SJCRH30 (cell line): ENCODE measurements around the gene ASB10. TPM values are rescaled to one million over a fixed set of nuclear protein-coding genes. Genes with fewer than 3 reads are reported as not detected.

Experiments used
- DNase-seq, 2 experiments: peaks; one replicate each; pipeline ENCODE4 v3.0.0-alpha.2; 2015 to 2020
- H3K27ac ChIP-seq: fragments of 250-450 bp; sonication (Bioruptor Pico); 2 replicates; pipeline ENCODE4 v1.5.1; 2020; ENCODE audit warnings: mild to moderate bottlenecking, moderate library complexity
- H3K27me3 ChIP-seq: fragments of 250-450 bp; sonication (Bioruptor Pico); 2 replicates; pipeline ENCODE4 v1.5.1; 2020; ENCODE audit warnings: mild to moderate bottlenecking, moderate library complexity
- H3K36me3 ChIP-seq: fragments of 250-450 bp; sonication (Bioruptor Pico); 2 replicates; pipeline ENCODE4 v1.5.1; 2020; ENCODE audit warnings: mild to moderate bottlenecking, moderate library complexity
- H3K4me1 ChIP-seq: fragments of 250-450 bp; sonication (Bioruptor Pico); 2 replicates; pipeline ENCODE4 v1.5.1; 2020; ENCODE audit warnings: mild to moderate bottlenecking, moderate library complexity
- H3K4me3 ChIP-seq: fragments of 250-450 bp; sonication (Bioruptor Pico); 2 replicates; pipeline ENCODE4 v1.5.1; 2020; ENCODE audit warnings: mild to moderate bottlenecking, moderate library complexity
- H3K9me3 ChIP-seq: fragments of 250-450 bp; sonication (Bioruptor Pico); replicated peaks from 2 replicates; pipeline ENCODE4 v1.5.1; 2020; ENCODE audit warnings: mild to moderate bottlenecking, moderate library complexity
- total RNA-seq: library from RNA; depleted of rRNA; stranded (reverse); fragments of >200 nt; shearing (Covaris generic); gene quantifications from 2 replicates; pipeline ENCODE4 v1.2.3, GENCODE V29; 2014

Gene ASB10
- total RNA-seq, 1 experiment from 2014 or later = not detected

DNA sequence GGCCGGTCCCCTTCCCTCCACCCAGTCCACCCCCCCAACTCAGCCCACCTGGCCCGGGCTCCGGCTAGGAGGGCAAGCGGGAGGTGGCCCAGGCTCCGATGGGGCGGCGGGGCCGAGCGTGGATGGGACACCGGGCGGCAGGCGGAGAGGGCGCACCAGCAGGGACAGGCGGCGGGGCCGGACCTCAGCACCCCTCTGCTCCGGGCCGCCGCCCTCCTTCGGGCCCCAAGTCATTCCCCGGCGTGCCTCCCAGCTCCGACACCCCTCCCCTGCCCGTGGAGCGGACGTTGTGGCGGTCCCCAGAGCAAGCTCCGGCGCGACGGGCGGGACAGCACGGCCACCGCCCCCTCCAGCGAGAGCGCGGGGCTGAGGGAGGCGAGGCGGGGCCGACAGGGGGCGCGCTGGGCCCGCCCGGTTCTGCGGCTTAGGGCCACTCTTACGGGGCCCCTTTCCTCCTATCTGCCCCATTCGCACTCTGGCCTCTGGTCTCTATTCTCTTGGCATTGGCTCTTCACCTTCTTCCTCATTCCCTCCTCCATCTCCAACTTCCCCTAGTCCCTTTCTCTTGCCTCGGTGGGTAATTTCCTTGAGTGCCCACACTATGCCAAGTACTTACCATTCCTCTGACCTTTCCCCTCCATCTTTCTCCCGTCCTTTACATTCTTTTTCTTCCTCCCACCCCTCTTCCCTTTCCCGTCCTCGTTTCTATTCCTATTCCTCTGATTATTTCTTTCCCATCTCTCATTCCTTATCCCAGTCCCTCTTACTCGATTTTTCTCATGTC lies 18.9 kb downstream of the ASB10 start:
- H3K27me3 ChIP-seq = peaks cover 37% of the 10 kb centered on the region
- H3K4me3 ChIP-seq = peak overlapping the region; percentile 57
- no peaks in the 10 kb centered on the region for H3K4me1 ChIP-seq
- H3K36me3 ChIP-seq = no peaks in the 10 kb centered on the region
- H3K9me3 ChIP-seq = no peaks in the 10 kb centered on the region
- DNase-seq = peak; percentile 49 to 70
- H3K27ac ChIP-seq = no peak overlapping the region

DNA sequence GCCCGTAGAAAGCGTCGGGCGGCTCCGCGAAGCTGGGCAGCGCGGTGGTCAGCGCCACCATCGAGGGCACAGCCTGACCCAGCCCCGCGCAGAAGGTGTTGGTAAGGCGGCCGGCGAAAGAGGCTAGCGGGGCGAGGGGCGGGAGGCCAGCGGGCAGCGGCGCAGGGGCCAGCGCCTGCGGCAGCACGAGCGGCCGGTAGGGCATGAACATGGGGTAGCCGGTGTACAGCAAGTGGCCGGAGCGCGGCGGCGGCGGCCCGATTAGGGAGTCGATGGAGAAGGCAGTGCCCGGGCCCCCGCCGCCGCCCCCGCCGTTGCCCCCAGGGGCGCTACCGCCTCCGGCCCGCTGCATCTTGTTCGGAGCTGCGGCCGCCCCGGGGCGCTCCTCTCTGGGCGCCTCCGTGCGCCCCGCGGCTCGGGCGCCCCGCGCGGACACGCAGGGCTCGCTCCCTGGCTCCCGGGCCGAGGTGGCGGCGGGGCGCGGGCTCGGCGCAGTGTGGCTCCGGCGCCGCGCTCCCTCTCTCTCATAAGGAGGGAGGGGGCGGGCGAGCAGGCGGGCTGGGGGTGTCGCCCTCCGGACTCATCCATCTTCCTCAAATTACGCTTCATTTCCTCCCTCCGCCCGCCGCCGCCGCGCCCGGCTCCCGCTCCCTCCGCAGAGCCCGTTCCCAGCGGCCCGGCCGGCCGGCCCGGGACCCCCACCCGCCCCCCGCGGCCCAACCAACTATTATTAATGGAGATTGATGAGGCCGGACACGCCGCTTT lies 19.7 kb downstream of the ASB10 start, which contains the start of gene GBX1:
GBX1 (minus strand) TSS at position 498 of the 765 bp plus-strand sequence; CDS start at position 352, 146 bp downstream.
- H3K9me3 ChIP-seq = no peaks in the 10 kb centered on the region
- peak within 1 kb of the TSS; percentile 57 for H3K4me3 ChIP-seq
- H3K4me1 ChIP-seq = no peaks in the 10 kb centered on the region
- H3K27me3 ChIP-seq = peaks cover 39% of the 10 kb centered on the region
- no peak within 1 kb of the TSS for H3K27ac ChIP-seq
- DNase-seq = peak; percentile 47 to 61
- H3K36me3 ChIP-seq = no peaks in the 10 kb centered on the region

DNA sequence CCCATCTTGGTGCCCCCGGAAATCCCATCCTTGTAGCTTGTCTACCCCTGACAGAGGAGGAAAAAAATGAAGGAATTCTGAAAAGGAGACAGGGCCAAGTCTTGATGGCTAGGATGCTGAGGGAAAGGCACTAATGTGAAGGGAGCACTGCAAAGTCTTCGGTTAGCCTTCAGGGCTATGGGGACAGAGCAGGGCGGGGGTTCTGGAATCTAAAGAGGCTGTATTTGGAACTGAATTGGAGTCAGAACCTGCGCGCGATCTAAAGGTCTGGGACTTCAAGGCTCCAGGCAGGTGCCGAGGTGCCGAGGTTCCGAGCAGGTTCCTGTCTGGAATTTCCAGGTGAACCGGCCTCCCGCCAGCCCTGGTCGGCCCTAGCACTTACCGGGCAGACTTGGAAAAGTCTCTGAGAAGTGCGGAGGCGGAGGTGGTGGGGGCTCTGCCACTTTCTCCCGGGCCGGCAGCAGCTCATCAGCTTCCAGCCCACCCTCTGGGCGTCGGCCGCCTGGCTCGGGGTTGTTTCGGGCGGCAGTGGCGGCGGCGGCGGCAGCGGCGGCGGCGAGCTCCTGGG lies 20.3 kb downstream of the ASB10 start:
- Histone ChIP-seq H3K4me3 (peak overlapping the region; percentile 57), H3K27ac (no peak overlapping the region), H3K36me3 (no peaks in the 10 kb centered on the region), H3K9me3 (no peaks in the 10 kb centered on the region), H3K27me3 (peaks cover 39% of the 10 kb centered on the region), H3K4me1 (no peaks in the 10 kb centered on the region)
- DNase-seq = no peak

DNA sequence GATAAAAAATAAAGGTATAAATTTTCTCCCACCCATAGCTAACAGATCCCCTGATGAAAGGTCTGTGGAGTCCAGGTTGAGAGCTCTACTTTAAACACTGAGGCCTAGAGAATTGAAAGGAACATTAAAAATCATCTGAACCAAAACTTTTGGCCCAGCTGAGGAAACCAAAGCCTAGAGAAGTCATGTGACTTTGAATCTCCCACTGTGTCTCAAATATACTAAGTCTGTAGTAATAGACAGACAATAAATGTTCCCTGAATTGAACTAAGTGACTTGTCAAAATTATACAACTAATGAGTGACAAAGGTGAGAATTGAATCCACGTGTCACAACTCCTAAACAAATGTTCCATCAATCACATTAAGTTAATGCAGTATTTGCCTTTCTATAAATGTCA lies 25.3 kb downstream of the ASB10 start:
- H3K36me3 ChIP-seq = no peaks in the 10 kb centered on the region
- H3K4me3 ChIP-seq = no peak overlapping the region
- H3K9me3 ChIP-seq = no peaks in the 10 kb centered on the region
- no peak overlapping the region for H3K27ac ChIP-seq
- DNase-seq = no peak
- peaks cover 23% of the 10 kb centered on the region for H3K27me3 ChIP-seq
- no peaks in the 10 kb centered on the region for H3K4me1 ChIP-seq

DNA sequence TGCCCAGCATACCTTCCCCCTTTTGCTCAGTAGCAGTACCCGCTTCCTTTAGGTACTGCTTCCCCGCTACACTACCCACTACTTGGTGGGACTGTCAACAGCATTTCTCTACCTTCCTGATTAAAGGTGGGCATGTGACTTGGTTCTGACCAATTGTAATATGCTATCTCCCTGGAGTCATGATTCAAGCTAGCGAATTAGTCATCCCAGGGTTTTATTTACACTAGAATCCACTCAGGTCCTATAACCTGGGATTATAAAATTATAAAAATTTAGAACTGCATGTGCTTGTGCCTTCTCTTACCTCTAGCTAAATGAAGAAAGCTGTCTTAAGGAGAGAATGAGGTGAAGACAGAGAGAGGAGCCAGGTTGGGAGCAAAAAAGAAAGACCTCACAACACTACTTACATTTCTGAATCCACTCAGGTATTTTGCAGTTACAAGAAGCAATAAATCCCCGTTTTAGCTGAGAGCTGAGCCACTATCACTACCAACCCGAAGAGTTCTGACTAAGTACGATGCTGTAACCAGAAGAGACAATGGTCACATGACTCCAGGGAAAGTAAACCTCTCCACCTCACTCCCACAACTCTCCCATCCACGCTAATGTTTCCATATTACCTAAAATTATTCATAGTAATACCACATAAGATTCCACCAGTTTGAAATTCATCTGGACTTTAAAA lies 29.3 kb downstream of the ASB10 start:
- Histone ChIP-seq H3K4me3 (no peak overlapping the region), H3K9me3 (no peaks in the 10 kb centered on the region), H3K27me3 (peaks cover 8% of the 10 kb centered on the region), H3K27ac (no peak overlapping the region), H3K36me3 (no peaks in the 10 kb centered on the region), H3K4me1 (no peaks in the 10 kb centered on the region)
- DNase-seq = no peak

DNA sequence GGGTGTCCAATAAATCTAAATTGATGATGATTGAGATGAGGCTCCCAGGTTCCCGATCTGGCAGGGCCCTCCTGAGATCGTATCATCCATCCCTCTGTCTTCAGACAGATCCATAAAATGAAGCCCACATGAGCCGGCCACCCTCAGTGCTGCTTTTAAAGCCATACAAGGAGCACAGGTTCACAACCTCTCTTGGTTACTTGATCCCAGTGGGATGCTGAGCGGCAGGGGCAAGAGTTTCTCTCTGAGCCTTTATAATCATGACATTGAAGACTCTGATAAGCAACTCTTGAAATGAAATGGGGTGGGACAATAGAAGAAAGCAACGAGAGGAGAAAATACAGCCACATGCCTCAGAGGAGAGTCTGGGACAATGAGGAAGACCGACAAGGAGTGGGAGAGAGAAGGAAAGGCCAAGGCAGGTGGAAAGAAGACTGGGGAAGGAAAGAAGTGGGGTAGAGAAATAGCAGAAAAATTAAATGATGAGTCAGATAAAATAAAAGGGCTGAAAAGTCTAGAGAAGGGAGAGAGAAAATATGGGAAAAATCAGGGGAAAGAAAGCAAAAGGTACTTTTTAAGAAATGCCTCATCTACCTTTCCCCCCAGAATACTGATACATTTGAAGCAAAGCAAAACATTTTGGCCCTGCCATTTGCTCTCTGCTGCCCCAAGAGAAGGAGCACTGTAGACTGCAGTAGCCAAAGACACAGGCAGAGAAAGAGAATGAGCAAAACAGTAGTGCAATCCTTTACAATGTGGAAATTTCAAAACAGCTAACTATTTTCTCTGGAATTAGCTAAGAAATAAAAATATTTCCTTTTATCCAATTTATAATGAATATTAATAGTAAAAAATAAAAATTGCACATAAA lies 34.2 kb downstream of the ASB10 start:
- DNase-seq = no peak
- H3K9me3 ChIP-seq = no peaks in the 10 kb centered on the region
- peaks cover 8% of the 10 kb centered on the region for H3K27me3 ChIP-seq
- H3K4me3 ChIP-seq = no peak overlapping the region
- no peaks in the 10 kb centered on the region for H3K36me3 ChIP-seq
- H3K27ac ChIP-seq = no peak overlapping the region
- peaks cover 9% of the 10 kb centered on the region for H3K4me1 ChIP-seq

DNA sequence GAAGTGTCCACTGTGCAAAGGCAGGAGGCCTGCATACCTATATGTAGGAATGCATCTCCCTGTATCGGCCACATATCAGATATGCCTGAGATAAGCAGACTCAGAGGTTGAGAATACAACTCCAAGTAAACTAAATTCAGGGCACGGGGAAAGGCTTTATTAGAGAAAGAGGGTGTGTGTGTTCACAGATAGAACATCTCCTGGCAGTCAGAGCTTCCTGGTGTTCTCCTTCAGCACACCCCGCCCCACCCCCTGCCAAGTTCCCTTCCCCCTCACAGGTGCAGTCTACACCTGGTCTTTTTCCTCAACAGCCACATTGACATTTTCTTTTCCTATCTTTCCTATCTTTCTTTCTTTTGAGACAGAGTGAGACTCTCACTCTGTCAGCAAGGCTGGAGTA lies 36.7 kb downstream of the ASB10 start:
- Histone ChIP-seq H3K27me3 (no peaks in the 10 kb centered on the region; the same call in 1 of the 2 replicates), H3K9me3 (no peaks in the 10 kb centered on the region), H3K27ac (no peak overlapping the region), H3K4me3 (no peak overlapping the region), H3K4me1 (peaks cover 9% of the 10 kb centered on the region), H3K36me3 (no peaks in the 10 kb centered on the region)
- no peak for DNase-seq

DNA sequence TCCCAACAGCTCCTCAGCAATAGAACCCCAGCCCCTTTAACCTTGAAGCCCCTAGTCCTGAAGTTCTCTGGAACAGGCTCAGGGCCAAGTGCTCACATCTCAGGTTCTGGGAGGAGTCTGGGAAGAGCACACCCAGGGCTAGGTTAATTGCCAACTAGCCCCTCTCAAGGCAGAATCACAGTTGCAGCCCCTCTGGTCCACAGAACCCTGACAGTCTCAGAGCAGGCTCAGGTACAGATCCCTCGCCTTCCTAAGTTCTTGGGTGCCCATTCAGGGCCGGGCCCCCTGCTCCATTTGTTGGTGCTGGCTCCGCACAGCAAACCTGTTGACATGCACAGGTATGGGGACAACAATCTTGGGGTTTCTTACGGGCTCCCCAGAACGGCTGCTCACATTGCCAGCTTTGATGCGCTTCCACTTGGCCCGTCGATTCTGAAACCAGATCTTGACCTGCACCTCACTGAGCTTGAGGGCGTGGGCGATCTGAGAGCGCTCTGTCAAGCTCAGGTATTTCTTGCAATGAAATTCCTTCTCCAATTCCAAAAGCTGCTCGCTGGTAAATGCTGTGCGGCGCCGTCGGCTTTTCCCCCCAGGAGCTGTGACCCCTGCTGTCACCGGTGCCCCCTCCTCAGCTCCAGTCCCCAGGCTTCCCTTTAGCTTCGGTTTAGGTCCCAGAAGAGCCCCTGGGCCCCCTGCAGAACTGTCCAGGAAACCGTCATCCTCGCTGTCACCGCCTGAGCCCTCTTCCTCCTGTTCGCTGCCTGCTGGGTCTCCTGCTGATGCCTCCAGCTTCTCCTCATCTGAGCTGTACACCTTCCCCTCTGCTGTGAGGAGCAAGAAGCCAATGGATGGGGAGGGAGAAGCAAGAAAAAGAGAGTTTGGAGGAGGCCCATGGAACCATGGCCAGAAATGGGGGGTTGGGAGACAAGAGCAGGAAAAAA lies 38.5 kb downstream of the ASB10 start:
- Histone ChIP-seq H3K9me3 (no peaks in the 10 kb centered on the region), H3K27ac (no peak overlapping the region), H3K4me1 (peaks cover 9% of the 10 kb centered on the region), H3K27me3 (no peaks in the 10 kb centered on the region; the same call in 1 of the 2 replicates), H3K36me3 (peaks cover 8% of the 10 kb centered on the region), H3K4me3 (no peak overlapping the region)
- no peak for DNase-seq

DNA sequence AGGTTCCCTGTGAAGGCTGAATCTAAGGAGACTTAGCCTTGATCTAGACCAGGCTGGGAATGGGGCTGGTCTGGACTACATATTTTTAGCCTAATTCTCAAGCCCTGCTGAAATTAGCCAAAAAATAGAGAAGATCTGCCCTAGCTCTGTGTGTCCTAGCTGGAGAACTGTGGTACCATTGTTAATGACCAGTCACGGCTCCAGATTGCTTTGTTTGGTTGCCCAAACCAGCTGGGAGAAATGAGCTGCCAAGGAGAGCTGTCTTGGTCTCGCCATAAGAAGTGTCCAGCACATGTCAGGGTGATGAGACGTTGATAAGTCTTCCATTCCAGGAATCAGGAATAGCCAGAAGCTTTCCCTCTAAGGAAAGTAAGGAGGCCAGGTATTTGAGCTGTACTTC lies 40.3 kb downstream of the ASB10 start:
- peaks cover 9% of the 10 kb centered on the region for H3K4me1 ChIP-seq
- no peak for DNase-seq

DNA sequence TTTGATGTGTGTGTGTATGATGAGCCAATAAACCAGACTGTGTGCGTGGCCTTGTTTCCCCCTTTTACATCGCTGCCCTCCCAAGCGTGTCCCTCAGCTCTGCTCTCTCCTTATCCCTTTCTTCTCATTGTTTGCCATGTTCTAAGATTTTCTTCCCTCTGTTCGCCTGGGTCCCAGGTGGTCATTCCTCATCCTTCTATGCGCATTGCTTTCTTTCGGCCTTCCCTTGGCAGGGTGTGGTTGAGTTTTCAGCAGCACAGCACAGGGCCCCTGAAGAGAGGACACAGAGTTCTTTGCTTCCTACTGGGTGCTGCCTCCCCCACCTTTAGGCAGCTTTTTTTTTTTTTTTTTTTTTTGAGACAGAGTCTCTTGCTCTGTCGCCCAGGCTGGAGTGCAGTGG lies 42.7 kb downstream of the ASB10 start:
- Histone ChIP-seq H3K9me3 (no peaks in the 10 kb centered on the region), H3K27me3 (no peaks in the 10 kb centered on the region), H3K4me1 (peaks cover 1% of the 10 kb centered on the region), H3K36me3 (peaks cover 15% of the 10 kb centered on the region), H3K4me3 (no peak overlapping the region), H3K27ac (no peak overlapping the region)
- no peak for DNase-seq

More for the DNA sequence above, 40.3 kb downstream of the ASB10 start:
- H3K27ac ChIP-seq = no peak overlapping the region
- H3K27me3 ChIP-seq = no peaks in the 10 kb centered on the region; the same call in 1 of the 2 replicates
- H3K9me3 ChIP-seq = no peaks in the 10 kb centered on the region
- no peak overlapping the region for H3K4me3 ChIP-seq
- H3K36me3 ChIP-seq = peaks cover 11% of the 10 kb centered on the region

DNA sequence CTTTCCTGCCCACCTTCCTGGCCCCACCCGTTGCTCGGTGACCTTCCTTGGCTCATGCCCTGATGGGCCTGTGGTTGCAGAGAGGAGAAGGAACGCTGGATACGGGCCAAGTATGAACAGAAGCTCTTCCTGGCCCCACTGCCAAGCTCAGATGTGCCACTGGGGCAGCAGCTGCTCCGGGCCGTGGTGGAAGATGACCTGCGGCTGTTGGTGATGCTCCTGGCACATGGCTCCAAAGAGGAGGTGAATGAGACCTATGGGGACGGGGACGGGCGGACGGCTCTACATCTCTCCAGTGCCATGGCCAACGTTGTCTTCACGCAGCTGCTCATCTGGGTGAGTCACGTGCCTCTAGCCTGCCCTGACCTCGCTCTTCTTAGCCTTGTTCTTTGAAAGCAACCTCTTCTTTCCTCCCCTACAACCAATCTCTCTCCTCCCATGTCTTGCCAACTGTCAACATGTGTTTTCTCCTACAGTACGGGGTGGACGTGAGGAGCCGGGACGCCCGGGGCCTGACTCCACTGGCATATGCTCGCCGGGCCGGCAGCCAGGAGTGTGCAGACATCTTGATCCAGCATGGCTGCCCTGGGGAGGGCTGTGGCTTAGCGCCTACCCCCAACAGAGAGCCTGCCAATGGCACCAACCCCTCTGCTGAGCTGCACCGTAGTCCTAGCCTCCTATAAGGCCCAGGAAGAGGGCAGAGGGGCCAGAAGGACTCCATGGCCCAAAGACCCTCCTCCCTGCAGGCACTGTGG lies 43.6 kb downstream of the ASB10 start:
- no peak overlapping the region for H3K4me3 ChIP-seq
- H3K9me3 ChIP-seq = no peaks in the 10 kb centered on the region
- H3K27ac ChIP-seq = no peak overlapping the region
- DNase-seq = peak in 1 of 2 experiments; percentile 40
- H3K36me3 ChIP-seq = peaks cover 15% of the 10 kb centered on the region
- no peaks in the 10 kb centered on the region for H3K27me3 ChIP-seq
- no peaks in the 10 kb centered on the region for H3K4me1 ChIP-seq

DNA sequence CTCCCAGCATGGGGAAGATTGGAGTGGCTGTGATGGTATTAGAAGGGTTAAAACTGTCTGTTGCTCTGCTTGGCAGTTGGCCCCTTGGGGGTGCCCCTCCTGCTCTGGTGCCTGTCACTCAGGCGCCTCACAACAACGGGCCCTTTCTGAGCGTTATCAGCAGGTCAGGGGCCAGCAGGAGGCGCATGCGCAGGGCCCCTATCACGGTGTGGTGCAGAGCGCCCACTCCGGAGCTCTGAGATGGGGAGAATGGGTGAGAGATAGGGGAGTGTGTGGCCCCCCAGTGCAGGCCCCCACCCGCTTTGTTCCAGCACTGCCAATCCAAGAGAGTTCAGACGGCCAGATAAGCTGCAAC lies 44.4 kb downstream of the ASB10 start:
- H3K4me1 ChIP-seq = no peaks in the 10 kb centered on the region
- H3K9me3 ChIP-seq = no peaks in the 10 kb centered on the region
- no peak overlapping the region for H3K4me3 ChIP-seq
- H3K27ac ChIP-seq = no peak overlapping the region
- peaks cover 15% of the 10 kb centered on the region for H3K36me3 ChIP-seq
- no peaks in the 10 kb centered on the region for H3K27me3 ChIP-seq
- DNase-seq = no peak
